ENCODE measurements around the gene FNDC10.
"Not testable (repeated sequence)": the region's sequence is repeated elsewhere in the genome, so short reads cannot be mapped to it uniquely, and the experiment has no call there.

The FNDC10 gene

DNA sequence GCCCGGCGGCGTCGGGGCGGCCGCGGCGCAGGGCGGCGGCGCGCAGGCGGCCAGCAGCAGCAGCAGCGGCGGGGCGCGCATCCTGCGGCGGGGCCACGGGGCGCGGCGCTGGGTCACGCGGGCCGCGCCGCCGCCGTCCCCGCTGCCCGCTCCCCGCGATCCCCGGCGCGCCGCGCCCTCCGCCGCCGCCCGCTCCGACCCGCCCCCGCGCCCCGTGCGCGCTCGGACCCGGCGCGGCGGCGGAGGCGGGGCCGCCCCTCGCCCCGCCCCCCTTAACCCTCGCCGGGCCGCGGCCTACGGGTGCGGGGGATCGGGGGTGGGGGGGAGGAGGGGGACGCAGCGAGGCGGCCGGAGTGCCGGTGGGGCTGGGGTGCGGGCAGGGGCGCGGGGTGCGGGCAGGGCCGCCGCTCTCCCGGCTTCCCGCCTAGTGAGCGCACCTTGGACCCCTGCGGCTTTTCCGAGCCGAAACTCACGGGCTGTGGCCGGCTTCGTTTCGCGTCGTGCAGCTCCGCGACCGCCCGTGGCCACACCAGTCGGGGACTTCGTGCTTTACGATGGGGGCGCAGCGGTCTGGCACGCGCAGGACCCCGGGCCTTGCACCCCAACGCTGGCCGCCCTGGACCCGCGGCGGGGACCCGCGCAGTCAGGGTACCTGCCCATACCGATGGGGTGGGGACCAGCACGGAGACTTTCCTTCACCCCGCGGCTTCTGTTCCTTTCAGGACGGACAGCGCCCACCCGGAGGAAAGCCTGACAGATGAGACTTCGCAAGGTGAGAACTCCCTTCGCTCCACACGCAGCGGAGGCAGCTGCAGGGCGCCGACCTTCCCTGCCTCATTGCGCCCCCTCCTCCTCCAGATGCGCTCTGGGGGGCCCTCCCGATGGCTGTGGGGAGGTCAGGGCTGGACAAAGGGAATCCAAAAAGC, at the start of gene FNDC10:
Gene FNDC10 (minus strand): TSS at position 201 of the 926 bp plus-strand sequence. CDS start 120 bp downstream, at position 81.
- H3K4me1 Mint-ChIP-seq: no peaks in the 10 kb centered on the region
- peaks cover 48% of the 10 kb centered on the region for H3K27me3 Mint-ChIP-seq (ENCODE audit: low read depth)
- H3K27ac Mint-ChIP-seq: no peak within 1 kb of the TSS
- H3K9me3 Mint-ChIP-seq: no peaks in the 10 kb centered on the region
- no peaks in the 10 kb centered on the region for H3K36me3 Mint-ChIP-seq (ENCODE audit: low read depth)
- TF ChIP-seq CTCF (IDR thresholded peaks at IDR 0.05; ENCODE audit: unreplicated experiment in 3 of 3): no peak
- H3K4me3 Mint-ChIP-seq: peak within 1 kb of the TSS; percentile 79 to 85 (median 81)

DNA sequence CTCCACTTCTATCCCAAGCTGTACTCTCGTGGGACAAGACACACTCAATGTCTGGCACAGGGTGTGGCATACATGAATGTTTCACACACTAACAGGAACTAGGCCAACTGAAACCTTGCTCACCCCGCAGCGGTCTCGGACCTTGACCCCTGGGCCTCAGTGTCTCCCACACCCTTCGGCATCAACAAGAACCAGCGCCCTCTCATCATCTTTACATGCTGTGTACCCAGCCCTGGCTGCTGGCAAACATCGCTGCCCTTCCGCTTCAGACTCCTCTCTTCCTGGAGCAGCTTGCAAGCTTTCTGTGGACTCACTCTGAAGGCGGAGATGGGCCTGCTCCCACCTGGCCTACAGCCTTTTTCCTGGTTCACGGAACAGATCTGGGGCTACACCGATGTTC, 48.3 kb upstream of the FNDC10 start:
- peaks cover 64% of the 10 kb centered on the region for H3K36me3 Mint-ChIP-seq (ENCODE audit: low read depth)
- not testable (repeated sequence) for H3K27me3 Mint-ChIP-seq (ENCODE audit: low read depth); H3K27ac Mint-ChIP-seq; H3K9me3 Mint-ChIP-seq; H3K4me1 Mint-ChIP-seq; H3K4me3 Mint-ChIP-seq

GRCh38 chr1:1647567-1648241, 47.8 kb upstream of the FNDC10 start:
- H3K36me3 Mint-ChIP-seq (ENCODE audit: low read depth): peaks cover 64% of the 10 kb centered on the region
- not testable (repeated sequence) for H3K27ac Mint-ChIP-seq; H3K9me3 Mint-ChIP-seq; H3K4me1 Mint-ChIP-seq; H3K4me3 Mint-ChIP-seq; H3K27me3 Mint-ChIP-seq (ENCODE audit: low read depth)

GRCh38 chr1:1646326-1646725, 46.4 kb upstream of the FNDC10 start:
- H3K36me3 Mint-ChIP-seq (ENCODE audit: low read depth): peaks cover 52% of the 10 kb centered on the region
- H3K4me3 Mint-ChIP-seq; H3K27ac Mint-ChIP-seq; H3K4me1 Mint-ChIP-seq; H3K27me3 Mint-ChIP-seq (ENCODE audit: low read depth); H3K9me3 Mint-ChIP-seq: not testable (repeated sequence)

GRCh38 chr1:1640711-1641461, 41.0 kb upstream of the FNDC10 start:
- not testable (repeated sequence) for H3K9me3 Mint-ChIP-seq, H3K4me3 Mint-ChIP-seq

GRCh38 chr1:1640081-1640480, 40.1 kb upstream of the FNDC10 start:
- not testable (repeated sequence) for H3K27ac Mint-ChIP-seq; H3K9me3 Mint-ChIP-seq; H3K4me1 Mint-ChIP-seq; H3K4me3 Mint-ChIP-seq; H3K36me3 Mint-ChIP-seq (ENCODE audit: low read depth); H3K27me3 Mint-ChIP-seq (ENCODE audit: low read depth)

More at GRCh38 chr1:1640711-1641461, 41.0 kb upstream of the FNDC10 start:
- H3K36me3 Mint-ChIP-seq (ENCODE audit: low read depth); H3K4me1 Mint-ChIP-seq; H3K27me3 Mint-ChIP-seq (ENCODE audit: low read depth); H3K27ac Mint-ChIP-seq: not testable (repeated sequence)

- not testable (repeated sequence) for H3K9me3 Mint-ChIP-seq; H3K4me1 Mint-ChIP-seq; H3K36me3 Mint-ChIP-seq (ENCODE audit: low read depth); H3K4me3 Mint-ChIP-seq; H3K27ac Mint-ChIP-seq; H3K27me3 Mint-ChIP-seq (ENCODE audit: low read depth)
Measured at GRCh38 chr1:1639368-1639767, 39.4 kb upstream of the FNDC10 start.

- not testable (repeated sequence) for H3K27me3 Mint-ChIP-seq (ENCODE audit: low read depth); H3K4me1 Mint-ChIP-seq; H3K36me3 Mint-ChIP-seq (ENCODE audit: low read depth); H3K27ac Mint-ChIP-seq; H3K4me3 Mint-ChIP-seq; H3K9me3 Mint-ChIP-seq
Measured at GRCh38 chr1:1638528-1638927, 38.6 kb upstream of the FNDC10 start.

DNA sequence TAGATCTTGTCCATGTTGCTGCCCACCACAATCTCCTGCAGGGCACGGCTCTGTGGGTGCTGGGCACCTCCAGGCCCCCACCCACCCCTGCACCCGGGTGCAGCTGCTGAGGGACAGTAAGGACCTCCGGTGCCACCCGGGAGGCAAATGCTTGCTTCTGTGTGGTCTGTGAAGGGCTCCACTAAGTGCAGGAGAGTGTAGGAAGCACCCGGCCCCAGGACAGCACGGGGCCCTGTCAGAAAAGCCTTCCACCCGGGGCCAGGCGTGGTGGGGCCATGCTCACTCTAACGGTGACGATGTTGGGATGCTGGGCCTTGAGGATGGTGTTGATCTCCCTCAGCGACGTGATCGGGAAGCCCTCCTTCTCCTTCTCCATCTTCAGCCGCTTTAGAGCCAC, 37.5 kb upstream of the FNDC10 start:
- not testable (repeated sequence) for H3K36me3 Mint-ChIP-seq (ENCODE audit: low read depth); H3K27me3 Mint-ChIP-seq (ENCODE audit: low read depth); H3K4me3 Mint-ChIP-seq; H3K4me1 Mint-ChIP-seq; H3K9me3 Mint-ChIP-seq; H3K27ac Mint-ChIP-seq

DNA sequence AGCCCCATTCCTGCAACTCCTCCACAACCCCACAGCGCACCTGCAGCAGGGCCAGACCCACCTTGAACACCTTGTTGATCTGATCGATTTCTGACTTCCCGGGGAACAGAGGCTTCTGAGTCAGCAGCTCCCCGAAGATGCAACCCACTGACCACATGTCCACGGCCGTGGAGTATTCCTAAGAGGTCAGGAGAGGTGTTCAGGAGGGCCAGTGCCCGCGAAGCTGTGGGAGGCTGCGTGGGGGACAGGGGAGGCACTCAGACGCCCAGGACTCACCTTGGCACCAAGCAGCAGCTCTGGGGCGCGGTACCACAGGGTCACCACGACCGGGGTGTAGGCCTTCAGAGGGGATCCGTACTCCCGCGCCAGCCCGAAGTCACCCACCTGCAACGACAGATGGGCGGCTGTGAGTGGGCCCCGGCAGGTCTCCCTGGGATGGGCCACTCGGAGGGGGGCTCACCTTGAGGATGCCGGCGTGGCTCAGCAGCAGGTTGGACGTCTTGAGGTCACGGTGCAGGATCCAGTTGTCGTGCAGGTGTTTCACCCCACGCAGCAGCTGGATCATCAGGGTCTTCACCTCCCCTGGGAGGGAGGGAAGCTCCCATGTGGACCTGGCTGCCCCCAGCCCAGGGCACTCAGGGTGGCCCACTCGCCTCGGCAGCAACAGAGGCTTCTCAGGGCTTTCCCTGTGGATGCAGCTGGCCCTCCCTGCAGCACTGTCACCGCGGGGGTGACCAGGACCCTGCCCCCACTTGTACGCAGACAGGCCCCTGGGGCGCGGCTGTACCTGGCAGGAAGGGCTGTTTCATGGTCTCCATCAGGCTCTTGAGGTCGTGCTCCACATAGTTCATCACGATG, 36.9 kb upstream of the FNDC10 start:
- H3K9me3 Mint-ChIP-seq; H3K4me1 Mint-ChIP-seq; H3K27me3 Mint-ChIP-seq (ENCODE audit: low read depth); H3K4me3 Mint-ChIP-seq; H3K27ac Mint-ChIP-seq; H3K36me3 Mint-ChIP-seq (ENCODE audit: low read depth): not testable (repeated sequence)

DNA sequence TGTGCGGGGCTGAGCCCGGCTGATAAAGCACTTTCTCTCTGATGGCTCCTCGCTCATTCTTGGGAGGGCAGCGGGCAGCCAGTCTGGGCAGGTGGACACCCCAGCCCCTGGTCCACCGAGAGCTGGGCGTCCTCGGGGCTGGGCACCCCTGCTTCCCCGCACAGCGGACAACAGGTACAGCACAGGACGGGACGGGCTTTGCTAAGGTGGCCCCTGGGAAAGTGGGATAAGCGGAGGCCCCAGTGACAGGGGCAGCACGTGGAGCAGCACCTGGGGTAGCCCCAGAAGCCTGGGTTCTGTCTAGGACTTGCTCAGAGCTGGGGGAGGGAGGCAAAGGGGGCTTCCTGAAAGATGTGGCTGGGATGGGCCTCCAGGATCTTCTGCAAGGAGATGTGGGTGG, 34.7 kb upstream of the FNDC10 start:
- not testable (repeated sequence) for H3K36me3 Mint-ChIP-seq (ENCODE audit: low read depth); H3K27me3 Mint-ChIP-seq (ENCODE audit: low read depth); H3K4me3 Mint-ChIP-seq; H3K9me3 Mint-ChIP-seq; H3K4me1 Mint-ChIP-seq; H3K27ac Mint-ChIP-seq

- not testable (repeated sequence) for H3K4me1 Mint-ChIP-seq; H3K27ac Mint-ChIP-seq; H3K4me3 Mint-ChIP-seq; H3K9me3 Mint-ChIP-seq; H3K36me3 Mint-ChIP-seq (ENCODE audit: low read depth); H3K27me3 Mint-ChIP-seq (ENCODE audit: low read depth)
Measured at GRCh38 chr1:1633409-1633808, 33.5 kb upstream of the FNDC10 start.

Data from nephron (organoid).